Measurements from ENCODE around the gene DHX32. TPM values are rescaled to one million over a fixed set of nuclear protein-coding genes. Genes with fewer than 3 reads are reported as not detected.

The DHX32 gene
- total and polyA plus RNA-seq, 2 of the 4 experiments (the other 2 are of a cell fraction): 15.6 to 27.8 TPM

- no peak overlapping the region for H3K4me3 ChIP-seq (ENCODE audit: insufficient read depth, low read depth, low read length)
- H2AK9ac ChIP-seq (replicated peaks; ENCODE audit: low read depth, low read length, poor library complexity): no peak overlapping the region
- no peak for DNase-seq
- intact Hi-C loops (cut with micrococcal nuclease): no loop called here
- TF ChIP-seq CEBPB (IDR thresholded peaks at IDR 0.05; ENCODE audit: low read depth, low read length) (no peak), BHLHE40 (IDR thresholded peaks at IDR 0.05; ENCODE audit: low read depth, low read length) (no peak), NFE2L2 (IDR thresholded peaks at IDR 0.05; ENCODE audit: low read depth, low read length) (no peak), MXI1 (IDR thresholded peaks at IDR 0.05; ENCODE audit: borderline replicate concordance, low read depth, low read length) (no peak), FOS (IDR thresholded peaks at IDR 0.05; ENCODE audit: low read depth, low read length) (no peak), RAD21 (IDR thresholded peaks at IDR 0.05; ENCODE audit: low read length) (no peak), RCOR1 (IDR thresholded peaks at IDR 0.05; ENCODE audit: insufficient replicate concordance, low read length) (no peak), SMC3 (IDR thresholded peaks at IDR 0.05; ENCODE audit: low read depth, low read length) (no peak), USF2 (IDR thresholded peaks at IDR 0.05; ENCODE audit: low read depth, low read length) (no peak), RFX5 (IDR thresholded peaks at IDR 0.05; ENCODE audit: low read depth, low read length) (no peak), POLR2A (IDR thresholded peaks at IDR 0.05; ENCODE audit: low read depth, low read length) (no peak)
- H2BK120ac ChIP-seq (ENCODE audit: low read depth, low read length): no peak overlapping the region
- no peaks in the 10 kb centered on the region for H3K9me3 ChIP-seq (ENCODE audit: control insufficient read depth, insufficient read depth, low read length)
- POLR2A ChIA-PET (ENCODE audit: unreplicated experiment): no interaction called here
- no peak overlapping the region for H2BK15ac ChIP-seq (ENCODE audit: low read depth, low read length)
- H3K23ac ChIP-seq (ENCODE audit: low read depth, low read length): no peak overlapping the region
- in situ Hi-C loops (cut with MboI; ENCODE audit: low sequenced_read_pairs): no loop called here
- no CpG with 5 or more reads among the region's 2 CpGs for WGBS, 2 experiments (ENCODE audit: extremely low coverage in 2 of 2, insufficient read length in 1 of 2)
- H3K27me3 ChIP-seq (ENCODE audit: control insufficient read depth, insufficient read depth, low read length): no peaks in the 10 kb centered on the region
- H4K20me1 ChIP-seq (ENCODE audit: insufficient read depth, low read length): peaks cover 4% of the 10 kb centered on the region; the same call in 1 of the 2 replicates
- no peak overlapping the region for H3K9ac ChIP-seq (ENCODE audit: low read depth, low read length)
- H3K4me1 ChIP-seq (ENCODE audit: control insufficient read depth, insufficient read depth, low read length): peaks cover 2% of the 10 kb centered on the region
- CTCF ChIA-PET: no interaction called here
- H3K18ac ChIP-seq (ENCODE audit: low read depth, low read length): no peak overlapping the region
- H3K79me1 ChIP-seq (ENCODE audit: low read depth in 1 of 2, low read length in 2 of 2): peaks cover 3 to 5% of the 10 kb centered on the region in 2 experiments; a peak in 3 of 4 replicates
- no peak overlapping the region for H2AFZ ChIP-seq (replicated peaks; ENCODE audit: low read length, poor library complexity)
- no peak overlapping the region for H4K8ac ChIP-seq (ENCODE audit: low read depth in 2 of 2, low read length in 2 of 2)
- H3K4ac ChIP-seq (ENCODE audit: low read depth, low read length): no peak overlapping the region
- no peak overlapping the region for H4K91ac ChIP-seq (ENCODE audit: insufficient read depth, low read depth, low read length)
- no peak for ATAC-seq (ENCODE audit: low read depth)
- H3K4me2 ChIP-seq (ENCODE audit: low read depth, low read length): no peak overlapping the region
- peaks cover 54% of the 10 kb centered on the region for H3K36me3 ChIP-seq (ENCODE audit: control insufficient read depth, insufficient read depth, low read length)
- no peak overlapping the region for H4K5ac ChIP-seq (ENCODE audit: low read depth, low read length)
- H3K27ac ChIP-seq (ENCODE audit: insufficient read depth, low read length): no peak overlapping the region
- no peak overlapping the region for H3K14ac ChIP-seq (replicated peaks; ENCODE audit: low read depth, low read length)
- dilution Hi-C loops (cut with HindIII; ENCODE audit: low sequenced_read_pairs, unreplicated experiment): no loop called here
- no peak overlapping the region for H2AK5ac ChIP-seq (ENCODE audit: low read depth, low read length)
- H3K9me1 ChIP-seq (ENCODE audit: insufficient read depth, low read length): peaks cover 6% of the 10 kb centered on the region; the same call in 1 of the 2 replicates
- no peak overlapping the region for H2BK20ac ChIP-seq (ENCODE audit: low read depth, low read length)
- no TSS peak for BruUV-seq (replicated peaks)
- no peak overlapping the region for H3K56ac ChIP-seq (ENCODE audit: extremely low read depth, insufficient read depth, low read length)
- no peak overlapping the region for H2BK5ac ChIP-seq (ENCODE audit: low read depth, low read length, poor library complexity, severe bottlenecking)
Measured at GRCh38 chr10:125836746-125837145, 44.3 kb downstream of the DHX32 start.

All from IMR-90 (cell line).